NCI-H1417 treated with DMSO at 0.1 percent for 48 hours (cell line): ENCODE measurements around the gene HERC5.
A peak's percentile ranks its signal among the peaks of the same experiment; 100 is the strongest.
"Not testable (repeated sequence)": the region's sequence is repeated elsewhere in the genome, so short reads cannot be mapped to it uniquely, and the experiment has no call there.

Source experiments
- DNase-seq: peaks from one replicate; lab custom pipeline; 2025; lab: John Stamatoyannopoulos, UW

Gene HERC5

DNA sequence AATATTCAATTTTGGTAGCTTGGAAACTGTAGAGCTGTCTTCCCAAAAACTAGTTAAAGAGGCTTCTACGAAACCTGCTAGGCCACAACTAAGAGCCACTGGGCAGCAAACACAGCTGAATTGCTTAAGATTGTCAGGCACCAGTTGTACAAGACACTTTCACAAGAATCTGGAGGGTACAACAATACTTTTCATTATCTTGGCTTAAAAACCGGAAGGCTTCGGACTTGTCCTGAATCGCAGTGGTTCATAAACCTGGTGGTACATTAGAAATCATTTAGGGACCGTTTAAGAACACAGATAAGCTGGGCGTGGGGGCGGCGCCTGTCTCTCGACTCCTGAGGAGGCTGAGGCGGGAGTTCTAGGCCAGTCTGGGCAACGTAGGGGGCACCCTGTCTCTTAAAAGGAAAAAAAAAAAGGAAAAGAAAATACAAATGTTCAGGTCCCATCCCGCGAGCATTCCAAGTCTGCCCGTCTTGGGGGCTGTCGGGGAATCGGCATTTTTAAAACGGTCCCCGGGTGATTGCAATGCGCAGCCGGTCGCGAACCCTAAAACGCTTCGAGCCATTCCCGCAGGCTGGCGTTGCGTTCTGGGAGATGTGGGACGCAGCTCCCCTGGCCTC lies 65.9 kb downstream of the HERC5 start:
- no peak for DNase-seq

DNA sequence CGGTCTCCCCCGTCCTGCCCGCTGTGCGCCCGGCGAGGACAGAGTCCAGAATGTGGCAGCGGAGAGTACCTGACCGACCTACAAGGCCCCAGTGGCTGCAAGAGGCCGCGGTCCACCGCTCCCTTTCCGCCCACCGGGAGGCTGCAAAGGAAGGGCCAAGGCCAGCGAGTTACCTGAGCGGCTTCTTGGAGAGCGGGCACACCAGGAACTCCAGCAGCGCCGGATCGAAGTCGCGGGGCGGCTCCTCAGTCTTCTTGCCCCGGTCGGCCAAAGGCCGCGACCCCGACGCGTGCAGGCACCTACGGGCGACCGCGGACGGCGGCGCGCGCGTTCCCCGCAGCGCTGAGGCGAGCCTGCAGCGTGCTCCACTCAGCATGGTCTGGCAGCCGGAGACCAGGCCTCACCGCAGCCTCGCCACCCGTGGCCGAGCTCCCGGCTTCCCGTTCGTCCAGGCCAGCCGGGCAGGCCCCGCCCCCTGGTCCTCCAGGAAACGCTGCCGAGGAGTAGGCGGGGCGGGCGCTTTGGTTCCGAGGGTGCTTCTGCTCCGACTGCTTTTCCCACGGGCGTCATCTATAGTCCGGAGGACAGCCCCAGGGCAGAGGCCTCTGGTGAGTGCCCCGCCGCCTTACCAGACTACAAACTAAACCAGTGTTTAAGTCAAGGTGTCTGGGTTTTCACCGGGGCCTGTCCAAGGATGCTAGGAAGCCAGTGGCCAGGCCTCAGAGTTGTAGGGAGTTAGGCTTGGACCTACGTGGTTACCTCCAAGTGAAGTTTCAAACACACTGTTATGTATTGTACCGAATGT lies 66.6 kb downstream of the HERC5 start, which contains the start of gene PYURF:
PYURF (minus strand) TSS at position 452 of the 805 bp plus-strand sequence; CDS start at position 376, 76 bp downstream.
- peak; percentile 78 for DNase-seq

DNA sequence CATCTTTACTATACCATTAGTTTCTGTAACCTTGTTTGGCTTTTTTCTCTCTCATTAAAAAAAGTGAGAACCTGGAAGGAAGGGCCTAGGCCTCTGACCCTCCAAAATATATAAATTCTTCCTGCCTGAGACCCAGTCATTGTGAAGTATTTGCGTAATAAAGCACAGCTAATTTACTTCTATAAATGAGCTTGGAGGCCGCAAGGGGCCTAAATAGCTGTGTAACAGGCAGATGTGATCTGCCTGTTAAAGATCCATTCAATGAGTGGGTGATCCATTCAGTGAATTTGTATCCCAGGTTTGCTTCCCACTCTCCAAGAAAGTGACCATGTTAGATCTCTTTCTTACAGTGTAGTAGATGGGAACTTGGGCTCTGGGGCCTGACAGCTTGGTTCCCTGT lies 67.3 kb downstream of the HERC5 start:
- DNase-seq = no peak

DNA sequence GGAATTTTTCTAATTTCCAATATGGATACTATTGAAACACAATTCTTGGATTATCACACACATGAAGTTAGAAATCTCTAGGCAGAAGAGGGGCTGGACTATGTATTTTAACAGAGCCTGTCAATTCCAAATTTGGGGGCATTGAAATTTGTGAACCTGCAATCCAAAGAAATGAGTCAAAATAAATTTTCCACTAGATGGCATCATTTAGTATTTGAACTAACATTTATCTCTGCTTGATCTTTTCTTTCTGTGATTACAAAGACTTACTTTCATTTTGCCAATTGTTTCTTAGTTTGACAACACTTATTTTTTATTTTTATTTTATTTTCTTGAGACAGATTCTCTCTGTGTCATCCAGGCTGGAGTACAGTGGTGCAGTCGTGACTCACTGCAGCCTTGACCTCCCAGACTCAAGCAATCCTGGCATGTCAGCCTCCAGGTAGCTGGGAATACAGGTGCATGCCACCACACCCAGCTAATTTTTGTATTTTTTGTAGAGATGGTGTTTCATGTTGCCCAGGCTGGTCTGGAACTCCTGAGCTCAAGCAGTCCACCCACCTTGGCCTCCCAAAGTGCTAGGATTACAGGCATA lies 69.4 kb downstream of the HERC5 start:
- no peak for DNase-seq

DNA sequence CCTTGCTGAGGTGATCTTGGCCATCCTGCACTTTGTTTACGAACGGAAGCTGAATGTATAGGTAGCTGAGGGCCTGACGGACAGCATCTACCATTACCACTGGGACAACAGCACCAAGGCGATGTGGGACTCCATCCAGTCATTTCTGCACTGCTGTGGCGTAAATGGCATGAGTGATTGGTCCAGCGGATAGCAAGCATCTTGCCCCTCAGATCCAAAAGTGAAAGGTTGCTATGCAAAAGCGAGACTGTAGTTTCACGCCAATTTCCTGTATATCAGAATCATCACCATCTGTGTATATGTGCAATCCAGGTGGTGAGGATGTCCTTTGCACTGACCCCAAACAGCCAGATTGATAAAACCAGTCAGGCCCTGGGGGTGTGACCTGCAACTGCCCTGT lies 70.9 kb downstream of the HERC5 start:
- no peak for DNase-seq

DNA sequence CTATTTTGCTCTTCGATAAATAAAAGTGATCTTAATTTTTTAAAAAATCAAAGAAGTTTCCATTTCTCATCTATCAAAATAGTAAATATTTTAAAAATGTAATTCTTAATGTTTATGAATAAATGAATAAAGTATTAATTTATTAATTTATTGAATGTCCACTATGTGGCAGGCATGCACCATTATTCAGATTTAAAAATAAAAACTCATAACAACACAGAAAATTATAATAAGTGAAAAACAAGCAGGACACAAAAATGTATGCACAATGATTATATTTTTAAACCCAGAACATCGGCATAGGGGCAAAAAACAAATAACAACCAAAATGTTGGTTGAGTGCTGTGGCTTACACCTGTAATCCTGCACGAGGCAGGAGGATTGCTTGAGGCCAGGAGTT lies 71.9 kb downstream of the HERC5 start:
- DNase-seq = no peak

DNA sequence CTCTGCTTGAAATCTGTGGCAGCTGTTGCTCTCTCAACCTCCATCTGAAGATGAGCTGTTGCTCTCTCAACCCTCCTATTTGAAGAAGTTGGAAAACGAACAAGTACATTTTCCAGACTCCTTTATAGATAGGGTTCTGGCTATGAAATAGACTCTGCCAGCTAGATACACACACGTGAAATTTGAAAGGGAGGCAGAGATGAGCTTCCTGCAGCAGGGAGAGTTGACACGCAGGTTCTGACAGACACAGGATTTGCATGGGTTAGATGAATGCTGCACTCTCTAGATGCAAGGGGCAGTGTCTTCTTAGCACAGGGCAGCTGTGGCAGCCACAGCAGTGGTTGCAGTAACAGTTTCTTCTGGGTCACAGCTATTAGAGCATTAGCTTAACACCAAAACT lies 74.6 kb downstream of the HERC5 start:
- no peak for DNase-seq

DNA sequence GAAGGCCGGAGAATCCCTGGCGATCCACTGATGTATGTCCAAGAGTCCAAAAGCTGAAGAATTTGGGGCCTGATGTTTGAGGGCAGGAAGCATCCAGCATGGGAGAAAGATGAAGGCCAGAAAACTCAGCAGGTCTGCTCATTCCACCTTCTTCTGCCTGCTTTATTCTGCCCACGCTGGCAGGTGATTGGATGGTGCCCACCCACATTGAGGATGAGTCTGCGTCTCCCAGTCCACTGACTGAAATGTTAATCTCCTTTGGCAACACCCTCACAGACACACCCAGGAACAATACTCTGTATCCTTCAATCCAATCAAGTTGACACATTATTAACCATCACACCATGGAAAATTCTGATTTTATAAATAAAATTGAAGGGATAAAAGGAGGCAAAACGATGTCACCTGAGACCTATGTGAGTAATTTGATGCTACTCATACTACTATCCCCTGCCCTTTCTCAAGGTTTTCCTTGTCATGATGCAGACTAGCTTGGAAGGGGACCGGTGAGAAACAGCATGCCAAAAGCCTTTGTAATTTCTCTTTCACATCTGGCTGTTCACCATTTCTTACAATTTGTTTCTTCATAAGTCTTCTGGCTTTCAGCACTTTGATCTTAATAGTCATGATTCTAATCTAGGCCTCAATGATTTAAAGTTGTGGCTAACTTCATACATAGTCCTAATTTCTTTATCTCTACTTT lies 76.3 kb downstream of the HERC5 start:
- DNase-seq = no peak

DNA sequence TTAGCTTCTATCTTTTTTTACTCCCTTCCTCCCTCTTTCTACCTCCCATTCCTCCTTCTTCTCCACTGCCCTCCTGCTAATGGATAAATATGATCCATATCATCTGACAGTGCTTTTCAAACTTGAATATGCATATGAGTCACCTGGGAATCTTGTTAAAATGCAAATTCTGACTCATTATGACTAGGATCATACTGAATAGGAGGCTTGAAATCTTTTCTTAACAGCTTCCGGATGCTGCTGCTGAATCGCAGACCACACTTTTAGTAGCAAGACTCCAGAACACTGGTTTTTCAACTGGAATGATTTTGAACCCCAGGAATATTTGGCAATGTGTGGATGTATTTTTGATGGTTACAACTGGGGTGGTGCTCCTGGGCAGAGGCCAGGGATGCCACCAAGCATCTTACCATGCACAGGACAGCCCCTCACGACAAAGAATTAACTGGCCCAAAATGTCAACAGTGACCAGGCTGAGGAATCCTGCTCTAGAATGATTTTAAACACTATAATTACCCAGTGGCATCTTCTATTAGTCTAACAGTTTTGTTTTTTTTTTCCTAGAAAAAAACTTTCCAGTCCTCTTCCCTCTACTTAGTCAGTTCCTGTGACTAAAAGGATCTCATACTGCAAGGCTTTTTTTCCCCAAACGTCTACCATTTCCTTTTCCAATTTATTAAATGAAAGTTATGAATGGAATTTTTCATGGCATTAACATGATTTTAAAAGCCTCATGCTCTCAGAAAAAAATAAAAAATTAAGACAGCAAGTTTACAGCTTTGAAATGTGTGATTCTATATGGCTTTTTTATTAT lies 77.2 kb downstream of the HERC5 start:
- DNase-seq = no peak

DNA sequence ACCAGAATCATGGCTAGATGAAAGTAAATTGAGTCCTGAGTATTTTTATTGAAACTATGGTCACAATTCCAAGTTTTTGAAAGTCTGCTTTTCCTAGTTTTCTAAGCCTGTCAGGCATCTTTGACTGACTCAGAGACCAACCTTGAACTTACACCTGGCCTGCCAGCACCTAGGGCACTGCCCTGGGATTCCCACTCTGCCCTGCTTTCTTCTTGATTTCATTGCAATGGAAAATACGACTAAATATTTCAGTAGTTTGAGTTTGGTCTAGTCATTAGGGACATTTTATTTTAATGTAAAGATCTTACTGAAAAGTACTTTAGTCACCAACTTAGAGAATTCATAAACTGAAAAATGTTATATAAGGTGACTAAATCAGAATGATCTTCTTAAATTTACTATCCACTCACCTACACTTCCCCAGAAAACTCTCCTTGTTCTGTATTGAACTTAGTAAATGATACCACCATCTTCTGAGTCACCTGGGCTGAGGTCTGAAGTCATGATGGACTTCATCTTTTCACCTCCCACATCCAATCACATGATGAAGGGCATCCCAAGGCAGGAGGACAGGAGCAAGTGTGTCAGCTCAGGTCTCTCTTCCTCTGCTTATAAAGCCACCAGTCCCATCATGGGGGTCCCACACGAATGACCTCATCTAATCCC lies 78.3 kb downstream of the HERC5 start:
- DNase-seq = no peak

DNA sequence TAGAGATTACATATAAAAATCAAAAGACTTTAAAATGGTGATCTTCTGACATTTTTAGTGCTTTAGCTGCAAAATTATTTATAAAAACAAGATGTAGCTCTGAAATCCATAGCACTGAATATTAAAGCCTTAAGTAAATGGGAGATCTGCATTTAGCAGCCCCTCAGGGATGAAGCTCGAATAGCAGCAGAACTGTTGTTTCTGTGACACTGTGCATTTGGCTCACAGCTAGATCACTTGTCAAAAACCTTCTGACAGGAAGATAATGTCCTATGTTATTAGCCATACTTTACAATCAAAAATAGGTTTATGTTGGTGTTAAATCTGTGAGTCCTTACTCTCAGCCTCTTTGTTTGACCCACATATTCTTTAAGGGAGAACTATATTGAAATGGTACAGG lies 80.8 kb downstream of the HERC5 start:
- no peak for DNase-seq

DNA sequence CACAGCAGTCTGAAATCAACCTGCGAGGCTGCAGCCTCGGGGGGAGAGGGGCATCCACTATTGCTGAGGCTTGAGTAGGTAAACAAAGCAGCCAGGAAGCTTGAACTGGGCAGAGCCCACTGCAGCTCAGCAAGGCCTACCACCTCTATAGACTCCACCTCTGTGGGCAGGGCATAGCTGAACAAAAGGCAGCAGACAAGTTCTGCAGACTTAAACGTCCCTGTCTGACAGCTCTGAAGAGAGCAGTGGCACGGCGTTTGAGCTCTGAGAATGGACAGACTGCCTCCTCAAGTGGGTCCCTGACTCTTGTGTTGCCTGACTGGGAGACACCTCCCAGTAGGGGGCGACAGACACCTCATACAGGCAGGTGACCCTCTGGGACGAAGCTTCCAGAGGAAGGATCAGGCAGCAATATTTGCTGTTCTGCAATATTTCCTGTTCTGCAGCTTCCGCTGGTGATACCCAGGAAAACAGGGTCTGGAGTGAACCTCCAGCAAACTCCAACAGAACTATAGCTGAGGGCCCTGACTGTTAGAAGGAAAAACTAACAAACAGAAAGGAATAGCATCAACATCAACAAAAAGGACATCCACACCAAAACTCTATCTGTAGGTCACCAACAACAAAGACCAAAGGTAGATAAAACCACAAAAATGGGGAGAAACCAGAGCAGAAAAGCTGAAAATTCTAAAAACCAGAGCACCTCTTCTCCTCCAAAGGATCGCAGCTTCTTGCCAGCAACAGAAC lies 82.6 kb downstream of the HERC5 start:
- not testable (repeated sequence) for DNase-seq

DNA sequence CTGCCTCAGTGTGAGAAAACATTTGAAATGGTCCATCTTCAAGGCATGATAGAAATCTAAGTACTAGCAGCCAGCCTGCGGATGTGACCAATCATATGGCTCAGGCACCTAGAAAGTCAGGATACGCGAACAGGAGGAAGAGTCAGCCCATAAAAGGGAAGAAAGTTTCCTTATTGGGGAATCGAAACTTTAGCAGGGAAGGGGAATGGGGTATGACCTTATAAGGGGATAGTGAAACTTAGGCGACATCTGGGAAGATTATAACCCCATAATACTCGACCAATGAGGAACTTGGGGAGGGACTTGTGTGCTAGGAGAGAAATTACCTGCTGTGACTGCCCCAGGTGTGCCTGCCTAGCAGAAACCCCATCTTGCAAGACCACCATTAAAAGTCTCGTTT lies 92.9 kb downstream of the HERC5 start:
- DNase-seq = no peak
